GM21390 (cell line): ENCODE results near the gene ZNF385B.

ENCODE experiments used
- ATAC-seq: cut with Tn5 transposase; IDR thresholded peaks from one replicate; pipeline ENCODE4 v1.9.1; 2021; ENCODE audit not compliant: unreplicated experiment

ZNF385B gene

GRCh38 chr2:179559108-179559806 lies 302.2 kb downstream of the ZNF385B start:
- ATAC-seq: no peak

GRCh38 chr2:179558010-179558934 lies 303.1 kb downstream of the ZNF385B start:
- ATAC-seq: no peak

- no peak for ATAC-seq
These were observed 305.0 kb downstream of the ZNF385B start for GRCh38 chr2:179556425-179556824.

- no peak for ATAC-seq
These were observed 305.6 kb downstream of the ZNF385B start for GRCh38 chr2:179555691-179556283.

GRCh38 chr2:179554639-179555386 lies 306.6 kb downstream of the ZNF385B start:
- ATAC-seq: no peak

GRCh38 chr2:179553382-179553781 lies 308.0 kb downstream of the ZNF385B start:
- ATAC-seq: no peak

GRCh38 chr2:179551539-179552045 lies 309.8 kb downstream of the ZNF385B start:
- no peak for ATAC-seq

GRCh38 chr2:179550849-179551248 lies 310.6 kb downstream of the ZNF385B start:
- ATAC-seq: no peak

GRCh38 chr2:179550214-179550613 lies 311.2 kb downstream of the ZNF385B start:
- ATAC-seq: no peak

- no peak for ATAC-seq
These were observed 314.8 kb downstream of the ZNF385B start for GRCh38 chr2:179546656-179547055.

- no peak for ATAC-seq
These were observed 316.4 kb downstream of the ZNF385B start for GRCh38 chr2:179545024-179545423.

- ATAC-seq: no peak
These were observed 318.0 kb downstream of the ZNF385B start for GRCh38 chr2:179543361-179543901.

- ATAC-seq: no peak
These were observed 319.8 kb downstream of the ZNF385B start for GRCh38 chr2:179541586-179541985.

- ATAC-seq: no peak
These were observed 322.3 kb downstream of the ZNF385B start for GRCh38 chr2:179539124-179539511.

- ATAC-seq: no peak
These were observed 322.8 kb downstream of the ZNF385B start for GRCh38 chr2:179538406-179539123.

GRCh38 chr2:179536185-179536584 lies 325.2 kb downstream of the ZNF385B start:
- no peak for ATAC-seq

- no peak for ATAC-seq
These were observed 327.5 kb downstream of the ZNF385B start for GRCh38 chr2:179533875-179534274.

GRCh38 chr2:179532863-179533278 lies 328.5 kb downstream of the ZNF385B start:
- no peak for ATAC-seq

GRCh38 chr2:179528576-179529069 lies 332.8 kb downstream of the ZNF385B start:
- no peak for ATAC-seq

- no peak for ATAC-seq
These were observed 336.1 kb downstream of the ZNF385B start for GRCh38 chr2:179525340-179525739.
